ENCODE measurements around the gene HGFAC.

The HGFAC gene

GRCh38 chr4:3492741-3493719 lies 51.3 kb downstream of the HGFAC start:
- no peak for DNase-seq (ENCODE audit: low spot score)
- in situ Hi-C loops (cut with MboI; ENCODE audit: low sequenced_read_pairs, unreplicated experiment) = no loop called here
- TF ChIP-seq, protein P1, sequence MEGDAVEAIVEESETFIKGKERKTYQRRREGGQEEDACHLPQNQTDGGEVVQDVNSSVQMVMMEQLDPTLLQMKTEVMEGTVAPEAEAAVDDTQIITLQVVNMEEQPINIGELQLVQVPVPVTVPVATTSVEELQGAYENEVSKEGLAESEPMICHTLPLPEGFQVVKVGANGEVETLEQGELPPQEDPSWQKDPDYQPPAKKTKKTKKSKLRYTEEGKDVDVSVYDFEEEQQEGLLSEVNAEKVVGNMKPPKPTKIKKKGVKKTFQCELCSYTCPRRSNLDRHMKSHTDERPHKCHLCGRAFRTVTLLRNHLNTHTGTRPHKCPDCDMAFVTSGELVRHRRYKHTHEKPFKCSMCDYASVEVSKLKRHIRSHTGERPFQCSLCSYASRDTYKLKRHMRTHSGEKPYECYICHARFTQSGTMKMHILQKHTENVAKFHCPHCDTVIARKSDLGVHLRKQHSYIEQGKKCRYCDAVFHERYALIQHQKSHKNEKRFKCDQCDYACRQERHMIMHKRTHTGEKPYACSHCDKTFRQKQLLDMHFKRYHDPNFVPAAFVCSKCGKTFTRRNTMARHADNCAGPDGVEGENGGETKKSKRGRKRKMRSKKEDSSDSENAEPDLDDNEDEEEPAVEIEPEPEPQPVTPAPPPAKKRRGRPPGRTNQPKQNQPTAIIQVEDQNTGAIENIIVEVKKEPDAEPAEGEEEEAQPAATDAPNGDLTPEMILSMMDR (IDR thresholded peaks at IDR 0.05; ENCODE audit: borderline replicate concordance, control extremely low read depth, extremely low read depth, insufficient read depth, missing control alignments) = no peak

DNA sequence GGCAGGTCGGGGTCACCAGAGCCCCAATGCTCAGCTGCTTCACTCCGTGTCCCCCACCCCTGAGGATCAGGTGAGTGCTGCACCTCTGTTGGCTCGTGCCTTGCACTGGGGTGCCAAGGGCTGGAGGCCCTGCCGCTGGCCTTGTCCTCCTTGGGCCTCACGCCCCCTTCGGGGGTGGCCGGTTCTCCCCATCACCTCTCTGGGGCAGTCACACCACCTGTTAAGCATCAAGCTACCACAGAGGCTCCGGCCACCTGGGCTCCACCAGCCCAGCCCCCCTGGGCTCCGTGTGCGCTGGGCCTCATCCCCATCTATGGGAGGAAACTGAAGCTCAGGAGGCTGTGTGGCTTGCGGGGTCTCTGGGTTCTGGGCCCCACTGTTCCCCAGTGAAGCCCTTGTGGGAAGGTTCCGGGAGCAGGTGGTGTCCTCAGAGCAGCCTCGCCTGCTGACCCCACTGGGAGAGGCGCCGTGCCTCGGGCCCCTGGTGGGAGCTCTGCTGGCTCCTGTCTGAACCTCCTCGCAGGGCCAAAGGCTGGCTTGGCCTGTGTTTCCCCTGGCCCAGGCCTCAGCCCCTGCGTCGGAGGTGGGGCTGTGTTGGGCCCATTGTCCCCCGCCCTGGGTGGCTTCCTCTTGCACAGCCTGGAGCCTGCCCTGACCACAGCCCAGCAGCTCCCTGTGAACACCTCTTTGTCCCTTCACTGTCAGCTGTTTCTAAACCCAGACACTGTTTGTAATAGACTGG lies 52.1 kb downstream of the HGFAC start:
- in situ Hi-C loops (cut with MboI; ENCODE audit: low sequenced_read_pairs, unreplicated experiment) = no loop called here
- no peak for DNase-seq (ENCODE audit: low spot score)
- TF ChIP-seq, protein P1 (IDR thresholded peaks at IDR 0.05; ENCODE audit: borderline replicate concordance, control extremely low read depth, extremely low read depth, insufficient read depth, missing control alignments) = no peak

DNA sequence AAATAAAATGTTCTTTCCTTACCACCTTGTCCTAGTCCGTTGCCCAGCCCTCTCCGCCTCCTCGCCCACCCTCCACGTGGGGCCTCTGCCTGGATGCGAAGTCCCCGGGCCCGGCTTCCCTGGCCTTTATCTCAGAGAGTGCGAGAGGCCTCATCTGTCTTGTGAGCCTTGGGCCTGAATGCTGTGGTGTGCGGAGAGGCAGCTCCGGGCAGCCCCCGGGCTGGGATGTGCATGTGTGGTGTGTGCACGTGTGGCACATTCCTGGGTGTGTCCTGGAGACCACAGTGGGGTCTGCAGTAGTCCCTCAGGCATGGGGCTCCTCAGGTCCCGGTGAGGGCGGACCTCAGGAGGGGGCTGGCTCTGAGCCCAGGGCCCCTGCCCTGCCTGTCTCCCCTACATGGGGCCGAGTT lies 52.7 kb downstream of the HGFAC start:
- TF ChIP-seq, protein P1 (IDR thresholded peaks at IDR 0.05; ENCODE audit: borderline replicate concordance, control extremely low read depth, extremely low read depth, insufficient read depth, missing control alignments) = no peak
- DNase-seq (ENCODE audit: low spot score) = no peak
- in situ Hi-C loops (cut with MboI; ENCODE audit: low sequenced_read_pairs, unreplicated experiment) = no loop called here

DNA sequence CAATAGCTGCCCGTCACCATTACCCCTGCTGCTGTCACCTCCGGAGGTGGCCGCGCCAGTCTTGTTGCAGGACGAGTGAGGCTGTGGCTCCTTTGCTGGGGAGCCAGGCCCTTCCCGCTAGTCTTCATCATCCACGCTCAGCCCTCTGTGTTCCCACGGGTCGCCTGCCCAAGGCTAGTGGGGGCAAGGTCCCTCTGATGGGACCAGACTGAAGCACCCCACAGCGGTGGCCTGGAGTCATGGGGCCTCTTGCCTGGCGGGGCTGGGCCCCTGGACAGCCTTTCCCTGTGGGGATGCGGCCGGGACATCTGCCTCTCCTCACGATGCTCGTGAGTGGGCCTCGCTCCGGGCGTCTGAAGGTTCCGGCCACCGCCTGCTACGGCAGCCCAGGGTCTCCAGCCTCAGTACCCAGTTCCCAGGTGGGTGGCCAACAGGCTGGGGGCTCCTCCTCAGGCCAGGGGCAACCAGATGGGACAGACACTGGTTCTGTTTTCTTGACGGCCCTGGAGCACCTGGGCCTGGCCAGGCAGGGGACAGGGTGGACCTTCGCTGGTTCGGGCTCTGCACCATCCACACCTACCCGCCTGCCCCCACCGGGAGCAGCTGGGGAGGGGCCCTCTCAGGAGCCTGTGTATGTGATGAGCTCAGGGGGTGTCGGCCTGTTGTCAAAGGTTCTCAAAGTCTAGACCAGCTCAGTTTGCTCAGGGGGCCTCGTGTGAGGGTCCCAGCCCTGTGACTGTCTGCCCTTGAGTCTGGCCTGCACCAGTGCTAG lies 53.6 kb downstream of the HGFAC start:
- in situ Hi-C loops (cut with MboI; ENCODE audit: low sequenced_read_pairs, unreplicated experiment) = no loop called here
- TF ChIP-seq, protein P1 (IDR thresholded peaks at IDR 0.05; ENCODE audit: borderline replicate concordance, control extremely low read depth, extremely low read depth, insufficient read depth, missing control alignments) = no peak
- DNase-seq (ENCODE audit: low spot score) = no peak

- TF ChIP-seq, protein P1 (IDR thresholded peaks at IDR 0.05; ENCODE audit: borderline replicate concordance, control extremely low read depth, extremely low read depth, insufficient read depth, missing control alignments) = no peak
- DNase-seq (ENCODE audit: low spot score) = no peak
- in situ Hi-C loops (cut with MboI; ENCODE audit: low sequenced_read_pairs, unreplicated experiment) = no loop called here
These were observed 54.3 kb downstream of the HGFAC start for GRCh38 chr4:3496021-3496420.

GRCh38 chr4:3497095-3497494 lies 55.3 kb downstream of the HGFAC start:
- no peak for DNase-seq (ENCODE audit: low spot score)
- TF ChIP-seq, protein P1 (IDR thresholded peaks at IDR 0.05; ENCODE audit: borderline replicate concordance, control extremely low read depth, extremely low read depth, insufficient read depth, missing control alignments) = no peak
- in situ Hi-C loops (cut with MboI; ENCODE audit: low sequenced_read_pairs, unreplicated experiment) = no loop called here
